ENCODE measurements around the gene ARRDC4. TPM values are rescaled to one million over a fixed set of nuclear protein-coding genes. Genes with fewer than 3 reads are reported as not detected.

The ARRDC4 gene, protein sequence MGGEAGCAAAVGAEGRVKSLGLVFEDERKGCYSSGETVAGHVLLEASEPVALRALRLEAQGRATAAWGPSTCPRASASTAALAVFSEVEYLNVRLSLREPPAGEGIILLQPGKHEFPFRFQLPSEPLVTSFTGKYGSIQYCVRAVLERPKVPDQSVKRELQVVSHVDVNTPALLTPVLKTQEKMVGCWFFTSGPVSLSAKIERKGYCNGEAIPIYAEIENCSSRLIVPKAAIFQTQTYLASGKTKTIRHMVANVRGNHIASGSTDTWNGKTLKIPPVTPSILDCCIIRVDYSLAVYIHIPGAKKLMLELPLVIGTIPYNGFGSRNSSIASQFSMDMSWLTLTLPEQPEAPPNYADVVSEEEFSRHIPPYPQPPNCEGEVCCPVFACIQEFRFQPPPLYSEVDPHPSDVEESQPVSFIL
- 7.7 and 16.4 TPM in 2 replicates for total RNA-seq

GRCh38 chr15:97960364-97961066, at the start of gene ARRDC4:
TSS of gene ARRDC4 (plus strand) at chr15:97960703. CDS start at chr15:97960862, 159 bp downstream.

